Measurements from ENCODE around the gene EEF1AKMT4.

DNA sequence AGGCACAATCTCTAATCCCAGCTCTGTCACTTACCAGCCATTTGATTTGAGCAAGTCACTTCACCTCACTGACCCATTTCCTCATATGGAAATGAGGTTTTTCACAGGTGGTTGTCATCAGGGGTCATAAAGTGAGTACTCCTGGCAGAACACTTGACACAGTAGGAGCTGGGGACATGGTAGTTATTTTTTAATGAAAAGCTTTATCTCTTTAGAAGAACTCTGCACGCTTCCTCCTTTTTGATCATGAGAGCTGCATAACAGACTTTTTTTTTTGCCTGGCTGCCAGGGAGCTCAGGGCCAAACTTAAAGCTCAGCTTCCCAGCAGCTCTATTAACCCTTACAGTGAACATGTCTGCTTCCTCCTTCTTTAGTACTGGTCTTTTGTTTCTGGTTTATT lies 11.7 kb upstream of the EEF1AKMT4 start:
- TF ChIP-seq CTCF (optimal IDR thresholded peaks at IDR 0.05 in 1 of 3, IDR thresholded peaks at IDR 0.05 in 1 of 3, conservative IDR thresholded peaks at IDR 0.05 in 1 of 3; ENCODE audit: extremely low read depth in 1 of 3, insufficient read depth in 2 of 3, low read length in 3 of 3) (no peak), EZH2 (IDR thresholded peaks at IDR 0.05; ENCODE audit: low read length) (no peak)
